ENCODE results near the gene TREM2.
"Not testable (repeated sequence)": the region's sequence is repeated elsewhere in the genome, so short reads cannot be mapped to it uniquely, and the experiment has no call there.

TREM2 gene

GRCh38 chr6:41122918-41123317 lies 40.0 kb downstream of the TREM2 start:
- Histone ChIP-seq H3K9me3 (ENCODE audit: low read depth, low read length) (no peaks in the 10 kb centered on the region), H3K27ac (no peak overlapping the region), H3K4me3 (no peak overlapping the region), H3K9ac (ENCODE audit: insufficient read length) (no peak overlapping the region), H3K36me3 (ENCODE audit: insufficient read depth, low read length) (no peaks in the 10 kb centered on the region)
- TF ChIP-seq POLR2AphosphoS5 (IDR thresholded peaks at IDR 0.05; ENCODE audit: borderline replicate concordance, low read depth, low read length): no peak
- TF ChIP-seq EZH2 (IDR thresholded peaks at IDR 0.05): no peak
- TF ChIP-seq FOXP2 (optimal IDR thresholded peaks at IDR 0.05; ENCODE audit: control extremely low read depth, extremely low read length, insufficient read depth): no peak
- DNase-seq (ENCODE audit: low read depth, low spot score): no peak

GRCh38 chr6:41122373-41122772 lies 40.5 kb downstream of the TREM2 start:
- DNase-seq (ENCODE audit: low read depth, low spot score): no peak
- H3K9me3 ChIP-seq (ENCODE audit: low read depth, low read length): no peaks in the 10 kb centered on the region
- H3K4me3 ChIP-seq: no peak overlapping the region
- H3K27ac ChIP-seq: no peak overlapping the region
- no peak overlapping the region for H3K9ac ChIP-seq (ENCODE audit: insufficient read length)
- H3K36me3 ChIP-seq (ENCODE audit: insufficient read depth, low read length): no peaks in the 10 kb centered on the region
- TF ChIP-seq POLR2AphosphoS5 (IDR thresholded peaks at IDR 0.05; ENCODE audit: borderline replicate concordance, low read depth, low read length) (no peak), FOXP2 (optimal IDR thresholded peaks at IDR 0.05; ENCODE audit: control extremely low read depth, extremely low read length, insufficient read depth) (no peak), EZH2 (IDR thresholded peaks at IDR 0.05) (no peak)

GRCh38 chr6:41120058-41120457 lies 42.9 kb downstream of the TREM2 start:
- H3K9ac ChIP-seq (ENCODE audit: insufficient read length): no peak overlapping the region
- no peaks in the 10 kb centered on the region for H3K36me3 ChIP-seq (ENCODE audit: insufficient read depth, low read length)
- DNase-seq (ENCODE audit: low read depth, low spot score): no peak
- no peaks in the 10 kb centered on the region for H3K9me3 ChIP-seq (ENCODE audit: low read depth, low read length)
- H3K4me3 ChIP-seq: no peak overlapping the region
- TF ChIP-seq FOXP2 (optimal IDR thresholded peaks at IDR 0.05; ENCODE audit: control extremely low read depth, extremely low read length, insufficient read depth): no peak
- no peak for TF ChIP-seq POLR2AphosphoS5 (IDR thresholded peaks at IDR 0.05; ENCODE audit: borderline replicate concordance, low read depth, low read length)
- TF ChIP-seq EZH2 (IDR thresholded peaks at IDR 0.05): no peak
- H3K27ac ChIP-seq: no peak overlapping the region

GRCh38 chr6:41119508-41119907 lies 43.4 kb downstream of the TREM2 start:
- TF ChIP-seq FOXP2 (optimal IDR thresholded peaks at IDR 0.05; ENCODE audit: control extremely low read depth, extremely low read length, insufficient read depth) (no peak), POLR2AphosphoS5 (IDR thresholded peaks at IDR 0.05; ENCODE audit: borderline replicate concordance, low read depth, low read length) (no peak), EZH2 (IDR thresholded peaks at IDR 0.05) (no peak)
- no peak overlapping the region for H3K4me3 ChIP-seq
- H3K36me3 ChIP-seq (ENCODE audit: insufficient read depth, low read length): no peaks in the 10 kb centered on the region
- H3K27ac ChIP-seq: no peak overlapping the region
- H3K9me3 ChIP-seq (ENCODE audit: low read depth, low read length): no peaks in the 10 kb centered on the region
- H3K9ac ChIP-seq (ENCODE audit: insufficient read length): no peak overlapping the region
- no peak for DNase-seq (ENCODE audit: low read depth, low spot score)

- H3K36me3 ChIP-seq (ENCODE audit: insufficient read depth, low read length); H3K9me3 ChIP-seq (ENCODE audit: low read depth, low read length); DNase-seq (ENCODE audit: low read depth, low spot score); H3K27ac ChIP-seq; H3K4me3 ChIP-seq; H3K9ac ChIP-seq (ENCODE audit: insufficient read length): not testable (repeated sequence)
Observed at GRCh38 chr6:41115027-41115426, 47.9 kb downstream of the TREM2 start.

- Histone ChIP-seq H3K27ac (no peak overlapping the region), H3K4me3 (no peak overlapping the region), H3K9me3 (ENCODE audit: low read depth, low read length) (no peaks in the 10 kb centered on the region), H3K9ac (ENCODE audit: insufficient read length) (no peak overlapping the region), H3K36me3 (ENCODE audit: insufficient read depth, low read length) (no peaks in the 10 kb centered on the region)
- no peak for DNase-seq (ENCODE audit: low read depth, low spot score)
- no peak for TF ChIP-seq POLR2AphosphoS5 (IDR thresholded peaks at IDR 0.05; ENCODE audit: borderline replicate concordance, low read depth, low read length)
- no peak for TF ChIP-seq EZH2 (IDR thresholded peaks at IDR 0.05)
- TF ChIP-seq FOXP2 (optimal IDR thresholded peaks at IDR 0.05; ENCODE audit: control extremely low read depth, extremely low read length, insufficient read depth): no peak
Observed at GRCh38 chr6:41111017-41111416, 51.9 kb downstream of the TREM2 start.

All from SK-N-MC (cell line).